Right lung (tissue), 5 donors: ENCODE results near the gene PAWR. TPM values are rescaled to one million over a fixed set of nuclear protein-coding genes. Genes with fewer than 3 reads are reported as not detected.
"Not testable (repeated sequence)": the region's sequence is repeated elsewhere in the genome, so short reads cannot be mapped to it uniquely, and the experiment has no call there.

Experiments
- DNase-seq, 2 donors: peaks; one replicate each; pipeline ENCODE4 v3.0.0-alpha.2; 2013
- polyA plus RNA-seq, 5 donors: library from polyadenylated mRNA; unstranded; fragments of 120-200 nt; gene quantifications; one replicate each; pipeline versions ENCODE4 v1.2.1 to v1.2.3, GENCODE V29; 2013; ENCODE audit warnings: inconsistent platforms in 1 of 5, low replicate concordance in 1 of 5; ENCODE audit not compliant: insufficient read length in 5 of 5, insufficient read depth in 1 of 5

PAWR gene
- polyA plus RNA-seq, 5 donors, result 47.2 to 82.3 (median 71.3) TPM

GRCh38 chr12:79596719-79597350 lies 93.9 kb downstream of the PAWR start:
- DNase-seq, result no peak

- no peak for DNase-seq
Measured at GRCh38 chr12:79595273-79595672, 95.5 kb downstream of the PAWR start.

GRCh38 chr12:79592865-79593264 lies 97.9 kb downstream of the PAWR start:
- DNase-seq, result no peak

GRCh38 chr12:79591988-79592387 lies 98.8 kb downstream of the PAWR start:
- DNase-seq, result no peak

GRCh38 chr12:79590751-79591150 lies 100.0 kb downstream of the PAWR start:
- no peak for DNase-seq

GRCh38 chr12:79587368-79587767 lies 103.4 kb downstream of the PAWR start:
- no peak for DNase-seq

- no peak for DNase-seq
Measured at GRCh38 chr12:79585147-79585546, 105.6 kb downstream of the PAWR start.

GRCh38 chr12:79573820-79574219 lies 116.9 kb downstream of the PAWR start:
- no peak for DNase-seq

- no peak for DNase-seq
Measured at GRCh38 chr12:79569679-79570078, 121.1 kb downstream of the PAWR start.

- DNase-seq, result no peak
Measured at GRCh38 chr12:79567175-79567563, 123.6 kb downstream of the PAWR start.

GRCh38 chr12:79566452-79567174 lies 124.2 kb downstream of the PAWR start:
- no peak for DNase-seq

GRCh38 chr12:79564727-79565350 lies 125.9 kb downstream of the PAWR start:
- DNase-seq, result not testable (repeated sequence)

- no peak for DNase-seq
Measured at GRCh38 chr12:79563021-79563740, 127.6 kb downstream of the PAWR start.

GRCh38 chr12:79561401-79562132 lies 129.2 kb downstream of the PAWR start:
- no peak for DNase-seq

GRCh38 chr12:79560225-79560889 lies 130.4 kb downstream of the PAWR start:
- no peak for DNase-seq

GRCh38 chr12:79559591-79559990 lies 131.2 kb downstream of the PAWR start:
- no peak for DNase-seq

- no peak for DNase-seq
Measured at GRCh38 chr12:79558924-79559469, 131.8 kb downstream of the PAWR start.

- DNase-seq, result no peak
Measured at GRCh38 chr12:79557690-79558315, 133.0 kb downstream of the PAWR start.

- DNase-seq, result peak in 1 of 2 donors; percentile 66
Measured at GRCh38 chr12:79555028-79555925, 135.5 kb downstream of the PAWR start.
